Upper lobe of left lung (tissue), 4 donors: ENCODE data around the gene PAEP.

Experiments
- CTCF ChIP-seq, 6 experiments: fragments of 450-650 bp in 4 of 6; fragments of 200-600 bp in 2 of 6; sonication (generic) in 2 of 6; IDR thresholded peaks; one replicate each; pipeline ENCODE4 v1.5.1; 2016 to 2019; ENCODE audit warnings: antibody characterized with exemption in 6 of 6
- EP300 ChIP-seq, 4 donors: sonication (generic); formaldehyde crosslinking; IDR thresholded peaks; one replicate each; pipeline ENCODE4 v1.5.1; 2017; ENCODE audit warnings: antibody characterized with exemption in 4 of 4, control low read depth in 2 of 4
- POLR2A ChIP-seq, 4 donors: fragments of 450-650 bp; IDR thresholded peaks; one replicate each; pipeline ENCODE4 v1.5.1; 2016 to 2017; ENCODE audit warnings: antibody characterized with exemption in 4 of 4, mild to moderate bottlenecking in 2 of 4

DNA sequence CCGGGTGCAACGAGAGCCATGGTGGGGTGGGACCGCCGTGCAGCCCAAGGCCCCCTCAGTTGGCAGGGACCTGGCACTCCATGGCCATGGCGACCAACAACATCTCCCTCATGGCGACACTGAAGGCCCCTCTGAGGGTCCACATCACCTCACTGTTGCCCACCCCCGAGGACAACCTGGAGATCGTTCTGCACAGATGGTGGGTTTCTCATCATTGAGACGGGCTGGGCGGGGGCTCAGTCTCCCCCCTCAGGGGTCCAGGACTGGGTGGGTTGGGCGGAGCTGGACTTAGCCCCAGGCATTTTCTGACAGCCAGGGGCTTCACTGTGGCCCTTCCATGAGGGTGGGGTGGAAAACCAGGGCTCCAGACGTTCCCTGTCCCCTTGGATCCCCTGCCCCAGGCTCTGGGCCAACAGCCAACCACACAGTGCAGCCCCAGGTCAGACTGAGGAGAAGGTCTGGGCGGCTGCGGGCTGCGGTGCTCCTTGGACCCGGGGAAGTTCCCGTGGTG, 734 bp downstream of the PAEP start:
- TF ChIP-seq POLR2A (IDR thresholded peaks at IDR 0.05) (no peak), CTCF (IDR thresholded peaks at IDR 0.05) (no peak), EP300 (IDR thresholded peaks at IDR 0.05) (no peak)
